ENCODE measurements around the gene SPEM3.

GRCh38 chr17:7438656-7439460 is 10.2 kb downstream of the SPEM3 start:
- no peak for TF ChIP-seq CTCF (IDR thresholded peaks at IDR 0.05; ENCODE audit: low read depth, low read length)
- no peak for TF ChIP-seq EZH2phosphoT487 (IDR thresholded peaks at IDR 0.05; ENCODE audit: low read depth)
